Measurements from ENCODE around the gene SEPTIN11.
A peak's percentile ranks its signal among the peaks of the same experiment; 100 is the strongest.
"Not testable (repeated sequence)": the region's sequence is repeated elsewhere in the genome, so short reads cannot be mapped to it uniquely, and the experiment has no call there.

The SEPTIN11 gene

GRCh38 chr4:76952071-76952470 lies 2.5 kb downstream of the SEPTIN11 start:
- DNase-seq (ENCODE audit: low spot score): no peak

GRCh38 chr4:76952656-76953582 lies 3.4 kb downstream of the SEPTIN11 start:
- DNase-seq (ENCODE audit: low spot score): no peak

GRCh38 chr4:76953956-76954355 lies 4.4 kb downstream of the SEPTIN11 start:
- DNase-seq (ENCODE audit: low spot score): no peak

- DNase-seq (ENCODE audit: low spot score): no peak
Measured at GRCh38 chr4:76954489-76954888, 4.9 kb downstream of the SEPTIN11 start.

GRCh38 chr4:76955182-76955581 lies 5.6 kb downstream of the SEPTIN11 start:
- DNase-seq (ENCODE audit: low spot score): no peak

GRCh38 chr4:76957004-76957738 lies 7.6 kb downstream of the SEPTIN11 start:
- DNase-seq (ENCODE audit: low spot score): no peak

- DNase-seq (ENCODE audit: low spot score): no peak
Measured at GRCh38 chr4:76958891-76959290, 9.3 kb downstream of the SEPTIN11 start.

GRCh38 chr4:76960014-76960413 lies 10.5 kb downstream of the SEPTIN11 start:
- peak; percentile 14 for DNase-seq (ENCODE audit: low spot score)

- no peak for DNase-seq (ENCODE audit: low spot score)
Measured at GRCh38 chr4:76962406-76963130, 13.0 kb downstream of the SEPTIN11 start.

- DNase-seq (ENCODE audit: low spot score): no peak
Measured at GRCh38 chr4:76963131-76963750, 13.7 kb downstream of the SEPTIN11 start.

- DNase-seq (ENCODE audit: low spot score): not testable (repeated sequence)
Measured at GRCh38 chr4:76963927-76964326, 14.4 kb downstream of the SEPTIN11 start.

GRCh38 chr4:76964769-76965168 lies 15.2 kb downstream of the SEPTIN11 start:
- no peak for DNase-seq (ENCODE audit: low spot score)

- no peak for DNase-seq (ENCODE audit: low spot score)
Measured at GRCh38 chr4:76965866-76966579, 16.5 kb downstream of the SEPTIN11 start.

- no peak for DNase-seq (ENCODE audit: low spot score)
Measured at GRCh38 chr4:76968937-76969336, 19.4 kb downstream of the SEPTIN11 start.

- DNase-seq (ENCODE audit: low spot score): no peak
Measured at GRCh38 chr4:76969495-76969894, 19.9 kb downstream of the SEPTIN11 start.

- DNase-seq (ENCODE audit: low spot score): no peak
Measured at GRCh38 chr4:76969941-76970529, 20.5 kb downstream of the SEPTIN11 start.

- DNase-seq (ENCODE audit: low spot score): no peak
Measured at GRCh38 chr4:76972306-76972705, 22.8 kb downstream of the SEPTIN11 start.

GRCh38 chr4:76974150-76974549 lies 24.6 kb downstream of the SEPTIN11 start:
- DNase-seq (ENCODE audit: low spot score): no peak

GRCh38 chr4:76977113-76977512 lies 27.6 kb downstream of the SEPTIN11 start:
- DNase-seq (ENCODE audit: low spot score): no peak

GRCh38 chr4:76977736-76978350 lies 28.3 kb downstream of the SEPTIN11 start:
- DNase-seq (ENCODE audit: low spot score): no peak
